HG02678 (cell line): ENCODE data around the gene ACE.

Source experiments
- ATAC-seq: cut with Tn5 transposase; IDR thresholded peaks from one replicate; pipeline ENCODE4 v1.9.1; 2021; ENCODE audit warnings: mild to moderate bottlenecking, moderate library complexity; ENCODE audit not compliant: unreplicated experiment

Gene ACE

DNA sequence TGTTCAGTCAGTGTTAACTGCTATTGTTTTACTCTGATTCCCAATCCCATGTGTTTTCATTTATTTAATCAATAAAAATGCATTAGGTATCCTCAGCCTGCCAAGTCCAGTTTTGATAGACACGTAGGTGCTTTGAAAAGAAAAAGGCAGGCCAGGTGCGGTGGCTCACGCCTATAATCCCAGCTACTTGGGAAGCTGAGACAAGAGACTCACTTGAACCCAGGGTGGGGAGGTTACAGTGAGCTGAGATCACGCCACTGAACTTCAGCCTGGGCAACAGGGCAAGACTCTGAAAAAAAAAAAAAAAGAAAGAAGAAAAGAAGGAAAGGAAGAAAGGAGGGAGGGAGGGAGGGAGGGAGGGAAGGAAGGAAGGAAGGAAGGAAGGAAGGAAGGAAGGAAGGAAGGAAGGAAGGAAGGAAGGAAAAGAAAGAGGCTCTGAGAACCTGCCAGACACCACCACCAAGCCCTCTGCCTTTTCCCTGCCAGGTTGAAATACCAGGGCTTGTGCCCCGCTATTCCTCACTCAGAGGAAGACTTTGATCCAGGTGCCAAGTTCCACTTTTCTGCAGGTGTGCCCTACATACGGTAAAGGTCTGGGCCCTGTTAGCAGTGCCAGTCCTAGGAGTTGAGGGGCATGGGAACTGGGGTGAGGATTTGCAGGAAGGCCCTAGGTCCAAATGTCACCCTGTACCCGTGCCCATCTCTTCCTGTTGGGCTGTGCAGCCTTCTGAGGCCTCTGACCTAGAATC, 36.2 kb downstream of the ACE start:
- no peak for ATAC-seq

- no peak for ATAC-seq
Observed at GRCh38 chr17:63514477-63514876, 37.6 kb downstream of the ACE start.

DNA sequence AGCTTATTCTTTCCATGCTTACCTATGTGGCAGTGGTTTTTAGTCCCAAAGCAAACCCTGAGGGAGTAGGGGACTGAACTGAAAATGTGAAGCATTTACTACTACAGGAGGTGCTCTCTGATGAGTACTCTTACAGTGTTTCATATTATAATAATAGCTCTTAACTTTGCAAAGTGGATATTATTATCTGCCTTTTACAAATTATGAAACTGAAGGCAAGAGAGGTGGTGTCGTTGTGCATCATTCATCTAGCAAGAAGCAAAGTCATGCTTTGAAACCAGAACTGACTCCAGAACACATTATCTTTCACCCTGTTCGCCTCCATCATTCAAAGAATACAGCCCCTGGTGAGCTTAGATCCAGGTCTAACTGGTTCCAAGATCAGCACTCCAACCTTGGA, 38.1 kb downstream of the ACE start:
- ATAC-seq = no peak

- no peak for ATAC-seq
Observed at GRCh38 chr17:63515426-63515825, 38.6 kb downstream of the ACE start.

DNA sequence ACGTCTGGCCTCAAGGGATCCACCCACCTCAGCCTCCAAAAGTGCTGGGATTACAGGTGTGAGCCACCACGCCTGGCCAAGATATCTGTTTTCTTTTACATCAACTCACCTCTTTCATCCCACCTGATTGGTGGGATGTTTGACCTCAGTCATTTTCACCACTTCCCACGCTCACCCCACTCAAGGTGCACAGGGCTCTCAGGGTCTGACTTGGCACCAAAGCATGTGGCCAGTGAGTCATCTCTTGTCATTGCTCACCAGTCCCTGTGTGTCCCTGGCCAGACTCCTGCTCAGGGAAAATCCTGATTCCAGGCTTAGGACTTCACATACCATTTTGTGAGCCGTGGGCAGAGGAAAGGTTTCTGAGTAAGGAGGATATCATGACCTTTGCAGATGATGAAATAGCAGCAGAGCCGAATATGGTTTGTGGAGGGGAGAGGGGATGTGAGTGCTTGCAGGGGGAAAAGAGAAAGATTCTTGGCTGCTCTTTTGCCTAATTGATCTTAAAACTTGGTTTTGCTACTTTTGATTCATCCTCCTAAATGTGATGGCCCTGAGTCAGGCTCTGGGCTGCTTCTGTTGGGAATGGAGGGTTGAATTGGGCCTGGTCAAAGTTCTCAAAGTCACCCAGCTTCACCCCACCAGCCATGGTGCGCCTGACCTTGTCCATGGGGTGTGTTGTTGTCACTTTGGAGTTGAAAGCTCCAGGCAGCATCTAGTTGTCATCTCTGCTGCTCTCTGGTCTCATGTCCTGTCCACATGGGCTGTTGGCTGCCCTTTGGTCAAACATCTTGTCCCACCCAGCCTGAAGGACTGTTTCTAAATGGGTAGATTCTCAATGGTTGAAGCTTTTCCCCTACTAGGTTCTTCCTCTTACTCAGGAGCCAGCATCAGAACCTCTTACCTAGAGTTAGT, 40.3 kb downstream of the ACE start:
- ATAC-seq = no peak

- ATAC-seq = no peak
Observed at GRCh38 chr17:63517825-63518534, 41.1 kb downstream of the ACE start.

- ATAC-seq = no peak
Observed at GRCh38 chr17:63519116-63519881, 42.4 kb downstream of the ACE start.

DNA sequence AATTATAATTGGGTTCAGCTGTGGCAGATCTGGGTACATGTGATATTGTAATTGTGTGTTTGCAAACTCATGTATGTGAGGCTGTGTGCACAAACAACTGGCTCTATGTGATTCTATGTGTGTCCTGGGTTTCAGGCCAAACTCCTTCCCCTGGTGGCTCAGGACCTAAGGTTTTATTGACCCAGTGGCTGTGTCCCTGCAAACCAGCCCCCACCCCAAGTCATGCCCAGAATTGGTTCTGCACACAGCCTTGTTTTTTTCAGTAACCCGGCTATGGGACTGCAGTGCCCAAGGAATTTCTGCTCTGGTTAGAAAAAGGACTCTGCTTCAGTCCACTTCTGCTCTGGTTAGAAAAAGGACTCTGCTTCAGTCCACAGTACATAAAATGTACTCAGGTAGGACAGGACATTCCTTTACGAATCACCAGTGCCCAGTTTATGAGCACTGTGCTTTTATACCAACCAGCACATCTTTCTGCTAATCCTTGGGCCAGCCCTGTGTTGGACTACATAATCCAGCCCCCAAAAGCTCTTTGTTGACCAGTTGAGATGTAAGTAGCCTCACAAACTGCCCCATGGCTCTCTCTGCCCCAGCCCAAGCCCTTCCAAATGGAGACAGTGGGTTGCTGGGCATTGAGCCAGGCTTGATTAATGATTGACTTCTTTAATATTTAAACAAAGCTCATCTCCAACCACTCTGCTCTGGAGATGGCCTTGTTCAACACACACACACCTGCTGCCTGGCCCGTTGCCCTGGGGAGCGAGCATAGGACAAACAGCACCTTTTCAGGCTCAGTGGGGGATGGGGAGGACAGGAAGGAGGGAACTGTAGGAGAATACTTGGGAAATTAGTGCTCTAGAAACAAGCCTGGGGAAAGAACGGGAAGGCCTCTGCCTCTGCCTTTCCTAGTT, 43.4 kb downstream of the ACE start:
- no peak for ATAC-seq

DNA sequence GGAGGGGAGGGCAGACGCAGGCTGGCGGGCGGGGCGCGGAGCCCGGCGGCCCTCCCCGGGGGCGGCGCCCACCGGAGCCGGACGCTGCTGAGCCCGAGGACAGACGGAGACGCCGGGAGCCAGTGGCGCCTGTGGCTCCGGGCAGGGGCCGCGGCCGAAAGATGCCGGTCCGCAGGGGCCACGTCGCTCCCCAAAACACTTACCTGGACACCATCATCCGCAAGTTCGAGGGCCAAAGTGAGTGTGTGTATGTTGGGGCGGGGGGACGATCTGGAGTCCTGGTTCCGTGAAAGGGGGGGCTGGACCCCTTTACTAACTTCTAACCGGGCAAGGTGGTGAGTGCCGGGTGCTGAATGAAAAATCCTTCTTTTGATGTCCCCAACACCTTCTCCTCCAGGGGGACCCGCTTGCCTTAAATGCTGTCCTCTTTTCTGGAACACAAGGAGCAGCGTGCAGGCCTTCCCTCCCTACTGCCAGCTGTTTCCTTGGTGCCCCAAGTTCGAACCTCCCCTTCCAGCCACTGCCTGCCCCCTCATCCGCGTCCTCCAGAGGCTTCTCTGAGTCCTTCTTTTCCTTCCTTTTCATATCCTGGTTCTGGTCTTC, 46.5 kb downstream of the ACE start, which contains the start of gene KCNH6:
Gene KCNH6 (plus strand): TSS at position 106 of the 603 bp plus-strand sequence. CDS start 56 bp downstream, at position 162.
- no peak for ATAC-seq

GRCh38 chr17:63524051-63524450, 47.2 kb downstream of the ACE start:
- ATAC-seq = no peak

DNA sequence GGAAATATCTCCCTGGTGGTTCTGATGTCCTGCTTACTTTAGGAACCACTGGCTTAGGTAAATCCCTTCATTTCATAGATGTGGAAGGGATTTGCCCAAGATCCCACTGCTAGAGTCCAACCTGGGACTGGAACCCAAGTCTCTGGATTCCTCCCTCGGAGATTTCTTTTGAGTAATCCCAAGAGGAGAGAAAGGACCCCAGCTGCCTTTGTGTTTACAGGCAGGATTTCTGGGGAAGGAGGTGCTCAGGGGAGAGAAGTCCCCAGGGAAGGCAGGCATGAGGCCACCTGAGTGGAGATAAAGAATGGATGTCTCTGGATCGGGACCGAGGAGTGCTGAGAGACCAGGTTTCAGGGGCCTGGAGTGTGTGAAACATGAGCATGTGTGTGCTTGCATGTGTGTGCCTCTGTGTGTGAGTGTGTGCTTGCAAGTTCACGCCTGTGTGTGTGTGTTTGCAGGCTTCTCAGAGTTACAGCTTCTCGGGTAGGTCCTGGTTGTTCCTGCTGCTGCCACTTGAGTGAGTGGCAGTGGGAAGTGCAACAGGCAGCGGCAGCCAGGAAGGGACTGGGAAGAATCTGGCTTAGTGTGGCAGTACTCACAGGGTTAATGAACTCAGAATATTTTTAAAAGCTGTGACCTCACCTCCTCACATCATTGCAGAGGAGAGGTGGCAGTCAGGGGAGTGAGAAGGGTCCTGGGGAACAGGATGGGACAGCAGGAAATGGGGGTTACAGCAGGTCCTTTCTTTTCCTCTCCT, 48.5 kb downstream of the ACE start:
- ATAC-seq = no peak

GRCh38 chr17:63526861-63527260, 50.0 kb downstream of the ACE start:
- ATAC-seq = no peak

DNA sequence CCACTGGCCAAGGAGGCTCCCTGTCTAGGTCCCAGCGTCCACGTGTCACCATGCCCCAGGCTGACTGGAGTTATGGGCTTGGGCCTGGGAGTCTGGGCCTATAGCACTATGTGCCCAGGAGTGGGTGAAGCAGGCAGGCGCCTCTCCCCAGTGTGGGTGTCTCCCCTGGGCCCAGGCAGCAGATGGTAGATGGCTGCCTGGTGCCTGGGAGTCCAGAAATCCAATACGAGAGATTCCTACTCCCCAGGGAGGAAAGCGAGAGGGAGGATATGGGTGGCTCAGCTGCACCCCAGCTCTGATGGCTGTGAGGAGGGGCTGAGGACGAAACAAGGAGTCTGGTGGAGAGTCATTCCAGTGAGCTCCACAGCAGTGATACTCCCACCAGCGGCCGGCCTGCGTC, 51.3 kb downstream of the ACE start:
- ATAC-seq = no peak

GRCh38 chr17:63529711-63530556, 53.1 kb downstream of the ACE start:
- no peak for ATAC-seq

DNA sequence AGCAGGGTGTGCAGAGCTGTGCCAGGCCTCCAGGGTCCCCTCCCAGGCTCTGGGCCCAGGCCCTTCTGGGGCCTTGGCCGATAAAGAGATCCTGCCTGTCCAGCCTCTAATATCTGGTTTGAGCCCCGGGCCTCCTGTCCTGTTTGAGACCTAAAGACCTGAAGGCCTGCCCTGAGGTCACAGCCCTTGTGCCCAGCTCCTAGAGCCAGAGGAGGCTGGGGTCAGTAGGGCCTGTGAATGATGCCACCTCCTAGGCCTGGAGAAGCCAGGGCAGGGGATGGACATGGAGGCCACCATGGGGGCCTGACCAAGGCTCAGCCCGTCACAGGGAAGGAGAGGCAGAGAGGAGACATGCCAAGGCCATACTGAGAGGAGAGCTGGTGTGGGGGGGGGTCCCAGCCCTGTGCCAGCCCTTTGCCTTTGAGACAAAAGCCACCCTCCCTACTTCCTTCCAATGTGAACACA, 53.7 kb downstream of the ACE start:
- ATAC-seq = no peak

- no peak for ATAC-seq
Observed at GRCh38 chr17:63531022-63531965, 54.4 kb downstream of the ACE start.
